GM12875 (cell line): ENCODE measurements around the gene KCNIP3.

ENCODE experiments used
- H3K4me3 ChIP-seq: one replicate; pipeline ENCODE4 v1.5.1; 2011; ENCODE audit warnings: low read depth, low read length, control low read depth
- TF ChIP-seq, protein P1 (sequence below): IDR thresholded peaks from 2 replicates; pipeline ENCODE4 v1.5.1; 2011; ENCODE audit warnings: low read depth, mild to moderate bottlenecking, control low read depth, inconsistent platforms, low read length, moderate library complexity, borderline replicate concordance; ENCODE audit not compliant: insufficient read depth

Gene KCNIP3

DNA sequence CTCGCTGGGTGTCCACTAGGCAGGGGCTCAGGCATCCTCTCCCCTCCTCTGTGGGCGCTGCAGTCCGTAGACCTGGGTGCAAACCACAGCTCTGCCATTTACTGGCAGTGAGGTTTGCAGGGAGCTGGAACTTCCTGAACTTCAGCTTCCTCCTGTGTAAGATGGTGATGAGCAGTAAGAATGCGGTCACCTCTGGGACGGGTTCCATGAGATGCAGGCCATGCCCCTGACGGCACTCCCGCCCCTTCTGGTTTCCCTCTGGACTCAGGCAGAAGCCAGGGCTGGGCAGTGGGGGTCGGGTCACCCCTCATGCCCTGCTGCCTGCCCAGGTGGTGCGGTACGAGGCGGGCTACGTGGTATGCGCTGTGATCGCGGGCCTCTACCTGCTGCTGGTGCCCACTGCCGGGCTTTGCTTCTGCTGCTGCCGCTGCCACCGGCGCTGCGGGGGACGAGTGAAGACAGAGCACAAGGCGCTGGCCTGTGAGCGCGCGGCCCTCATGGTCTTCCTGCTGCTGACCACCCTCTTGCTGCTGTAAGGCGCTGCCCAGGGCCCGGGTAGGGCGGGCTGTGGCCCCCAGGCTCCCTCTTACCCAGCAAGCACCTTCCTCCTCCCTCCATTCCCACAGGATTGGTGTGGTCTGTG is 21.4 kb upstream of the KCNIP3 start:
- H3K4me3 ChIP-seq = no peak overlapping the region
- TF ChIP-seq, protein P1, sequence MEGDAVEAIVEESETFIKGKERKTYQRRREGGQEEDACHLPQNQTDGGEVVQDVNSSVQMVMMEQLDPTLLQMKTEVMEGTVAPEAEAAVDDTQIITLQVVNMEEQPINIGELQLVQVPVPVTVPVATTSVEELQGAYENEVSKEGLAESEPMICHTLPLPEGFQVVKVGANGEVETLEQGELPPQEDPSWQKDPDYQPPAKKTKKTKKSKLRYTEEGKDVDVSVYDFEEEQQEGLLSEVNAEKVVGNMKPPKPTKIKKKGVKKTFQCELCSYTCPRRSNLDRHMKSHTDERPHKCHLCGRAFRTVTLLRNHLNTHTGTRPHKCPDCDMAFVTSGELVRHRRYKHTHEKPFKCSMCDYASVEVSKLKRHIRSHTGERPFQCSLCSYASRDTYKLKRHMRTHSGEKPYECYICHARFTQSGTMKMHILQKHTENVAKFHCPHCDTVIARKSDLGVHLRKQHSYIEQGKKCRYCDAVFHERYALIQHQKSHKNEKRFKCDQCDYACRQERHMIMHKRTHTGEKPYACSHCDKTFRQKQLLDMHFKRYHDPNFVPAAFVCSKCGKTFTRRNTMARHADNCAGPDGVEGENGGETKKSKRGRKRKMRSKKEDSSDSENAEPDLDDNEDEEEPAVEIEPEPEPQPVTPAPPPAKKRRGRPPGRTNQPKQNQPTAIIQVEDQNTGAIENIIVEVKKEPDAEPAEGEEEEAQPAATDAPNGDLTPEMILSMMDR = no peak

DNA sequence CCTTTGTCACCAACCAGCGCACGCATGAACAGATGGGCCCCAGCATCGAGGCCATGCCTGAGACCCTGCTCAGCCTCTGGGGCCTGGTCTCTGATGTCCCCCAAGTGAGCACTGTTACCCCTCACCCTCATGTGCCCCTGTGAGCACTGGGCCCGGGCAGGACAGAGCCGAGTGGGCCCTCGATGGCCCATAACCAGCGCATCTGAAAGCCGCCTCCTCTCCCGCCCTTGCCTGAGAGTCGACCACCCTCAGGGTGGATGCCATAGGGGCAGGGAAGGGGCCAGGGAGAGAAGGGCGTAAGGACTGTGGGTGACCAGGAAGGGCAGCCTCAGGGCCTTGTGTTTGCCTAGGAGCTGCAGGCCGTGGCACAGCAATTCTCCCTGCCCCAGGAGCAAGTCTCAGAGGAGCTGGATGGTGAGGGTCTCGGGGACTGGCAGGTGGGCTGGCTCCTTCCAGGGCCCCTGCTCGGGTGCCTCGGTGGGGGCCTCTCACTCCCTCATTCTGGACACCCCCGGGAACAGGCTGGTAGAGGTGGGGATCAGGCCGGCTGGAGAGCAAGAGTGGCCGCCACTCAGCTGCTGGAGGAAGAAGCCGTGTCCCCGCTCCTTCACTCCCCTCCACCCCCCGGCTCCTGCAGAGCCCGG is 20.8 kb upstream of the KCNIP3 start:
- H3K4me3 ChIP-seq = no peak overlapping the region
- TF ChIP-seq, protein P1 = no peak

- TF ChIP-seq, protein P1 = no peak
- H3K4me3 ChIP-seq = no peak overlapping the region
These were observed 20.3 kb upstream of the KCNIP3 start for GRCh38 chr2:95276888-95277245.

DNA sequence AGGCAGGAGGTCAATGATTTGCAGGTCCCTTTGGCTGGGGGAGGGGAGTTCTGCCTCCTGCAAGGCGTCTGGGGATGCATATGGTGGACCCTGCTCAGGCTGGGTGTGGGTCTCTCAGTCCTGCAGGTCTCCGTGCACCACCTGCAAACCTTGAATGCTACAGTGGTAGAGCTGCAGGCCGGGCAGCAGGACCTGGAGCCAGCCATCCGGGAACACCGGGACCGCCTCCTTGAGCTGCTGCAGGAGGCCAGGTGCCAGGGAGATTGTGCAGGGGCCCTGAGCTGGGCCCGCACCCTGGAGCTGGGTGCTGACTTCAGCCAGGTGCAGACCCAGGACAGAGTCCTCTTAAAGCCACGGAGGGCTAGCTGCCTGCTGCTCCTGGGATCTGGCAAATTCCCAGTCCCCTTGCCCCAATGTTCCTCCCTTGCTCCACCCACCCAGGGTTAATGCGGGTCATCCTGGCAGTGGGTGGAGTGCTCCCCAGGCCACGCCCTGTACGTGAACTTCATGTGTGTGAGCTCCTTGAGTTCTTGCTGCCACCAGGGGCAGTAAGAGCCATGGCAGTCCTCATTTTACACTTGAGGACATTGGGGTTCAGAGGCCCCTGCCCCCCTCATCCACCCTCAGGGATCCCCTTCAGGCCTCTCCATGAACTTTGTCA is 19.8 kb upstream of the KCNIP3 start:
- no peak overlapping the region for H3K4me3 ChIP-seq
- TF ChIP-seq, protein P1 = no peak

DNA sequence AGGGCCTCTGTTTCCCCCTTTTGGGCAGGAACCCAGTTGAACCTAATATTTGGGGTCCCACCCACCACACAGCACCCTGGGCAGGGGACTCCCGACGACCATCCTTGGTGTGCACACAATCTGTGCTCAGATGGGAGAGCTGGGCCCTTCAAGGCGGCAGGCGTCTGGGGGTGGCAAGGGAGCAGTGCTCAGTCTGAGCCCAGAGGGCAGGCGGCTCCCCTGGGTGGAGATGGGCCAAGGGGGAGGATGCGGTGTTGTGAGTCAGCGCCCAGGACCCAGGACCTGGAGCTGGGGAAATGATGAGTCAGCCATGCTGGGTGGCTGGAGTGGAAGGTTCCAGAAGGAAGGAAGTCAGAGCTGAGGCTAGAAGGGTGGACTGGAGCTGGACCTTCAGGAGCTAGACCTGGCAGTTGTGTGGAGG is 19.1 kb upstream of the KCNIP3 start:
- H3K4me3 ChIP-seq = no peak overlapping the region
- TF ChIP-seq, protein P1 = no peak

DNA sequence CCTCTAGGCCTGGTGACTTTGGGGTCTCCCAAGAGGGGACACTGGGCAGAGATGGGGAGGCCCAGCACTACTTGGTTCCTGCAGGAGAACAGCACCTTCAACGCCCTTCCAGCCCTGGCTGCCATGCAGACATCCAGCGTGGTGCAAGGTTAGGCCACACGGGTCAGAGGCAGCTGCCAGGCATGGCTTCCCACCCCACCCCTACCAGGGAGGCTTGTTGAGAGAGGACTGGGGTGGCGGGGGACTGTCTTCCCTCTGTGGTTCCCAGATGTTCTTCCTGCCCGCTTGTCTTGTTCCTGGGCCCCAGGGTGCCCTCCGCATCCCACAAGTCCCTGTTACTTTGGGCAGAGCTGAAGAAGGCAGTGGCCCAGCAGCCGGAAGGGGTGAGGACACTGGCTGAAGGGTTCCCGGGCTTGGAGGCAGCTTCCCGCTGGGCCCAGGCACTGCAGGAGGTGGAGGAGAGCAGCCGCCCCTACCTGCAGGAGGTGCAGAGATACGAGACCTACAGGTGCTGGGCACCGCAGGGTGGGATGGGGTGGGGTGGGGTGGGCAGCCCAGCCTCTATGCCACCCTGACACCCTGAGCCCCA is 18.4 kb upstream of the KCNIP3 start:
- no peak overlapping the region for H3K4me3 ChIP-seq
- TF ChIP-seq, protein P1 = no peak
